ENCODE results near the gene NDUFAF2.

DNA sequence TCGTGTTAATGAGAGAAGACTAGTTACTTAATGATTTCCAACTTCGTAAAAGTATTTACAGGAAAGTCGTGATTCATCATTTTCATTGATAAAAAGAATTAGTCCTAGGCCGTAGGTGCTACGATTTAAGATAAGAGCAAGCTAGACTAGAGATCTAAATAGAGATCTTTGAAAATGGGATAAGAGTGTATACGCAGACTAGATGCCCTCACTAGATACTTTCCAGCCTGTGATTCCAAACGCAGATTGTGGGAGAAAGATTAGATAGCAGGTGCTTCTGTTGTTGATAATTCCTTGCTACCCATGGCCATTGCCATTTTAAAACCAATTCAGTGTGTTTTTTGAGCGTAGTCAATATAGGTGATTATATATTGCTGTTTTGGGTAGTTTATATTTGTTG, 223.9 kb downstream of the NDUFAF2 start:
- TF ChIP-seq, protein P1, sequence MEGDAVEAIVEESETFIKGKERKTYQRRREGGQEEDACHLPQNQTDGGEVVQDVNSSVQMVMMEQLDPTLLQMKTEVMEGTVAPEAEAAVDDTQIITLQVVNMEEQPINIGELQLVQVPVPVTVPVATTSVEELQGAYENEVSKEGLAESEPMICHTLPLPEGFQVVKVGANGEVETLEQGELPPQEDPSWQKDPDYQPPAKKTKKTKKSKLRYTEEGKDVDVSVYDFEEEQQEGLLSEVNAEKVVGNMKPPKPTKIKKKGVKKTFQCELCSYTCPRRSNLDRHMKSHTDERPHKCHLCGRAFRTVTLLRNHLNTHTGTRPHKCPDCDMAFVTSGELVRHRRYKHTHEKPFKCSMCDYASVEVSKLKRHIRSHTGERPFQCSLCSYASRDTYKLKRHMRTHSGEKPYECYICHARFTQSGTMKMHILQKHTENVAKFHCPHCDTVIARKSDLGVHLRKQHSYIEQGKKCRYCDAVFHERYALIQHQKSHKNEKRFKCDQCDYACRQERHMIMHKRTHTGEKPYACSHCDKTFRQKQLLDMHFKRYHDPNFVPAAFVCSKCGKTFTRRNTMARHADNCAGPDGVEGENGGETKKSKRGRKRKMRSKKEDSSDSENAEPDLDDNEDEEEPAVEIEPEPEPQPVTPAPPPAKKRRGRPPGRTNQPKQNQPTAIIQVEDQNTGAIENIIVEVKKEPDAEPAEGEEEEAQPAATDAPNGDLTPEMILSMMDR (IDR thresholded peaks at IDR 0.05) = no peak
- TF ChIP-seq POLR2AphosphoS5 (IDR thresholded peaks at IDR 0.05) (no peak), POLR2A (IDR thresholded peaks at IDR 0.05) (no peak)

All from gastroesophageal sphincter (tissue), 3 donors.